Upper lobe of left lung (tissue), 6 donors: ENCODE measurements around the gene OR56A1. TPM values are rescaled to one million over a fixed set of nuclear protein-coding genes. Genes with fewer than 3 reads are reported as not detected.

Experiments
- ATAC-seq, 2 donors: fragments of 200-7000 bp; cut with Tn5 transposase; one replicate each; pipeline ENCODE4 v1.9.1; 2022; ENCODE audit warnings: mild to moderate bottlenecking in 2 of 2, moderate library complexity in 2 of 2; ENCODE audit not compliant: low FRiP score in 2 of 2
- DNase-seq, 2 donors: peaks; one replicate each; pipeline ENCODE4 v3.0.0-alpha.2; 2019 to 2020
- H3K27ac ChIP-seq, 4 donors: fragments of 200-600 bp; sonication (generic); one replicate each; pipeline ENCODE4 v1.5.1; 2016 to 2019
- H3K27me3 ChIP-seq, 4 donors: fragments of 200-600 bp; sonication (generic); one replicate each; pipeline ENCODE4 v1.5.1; 2017 to 2019
- H3K36me3 ChIP-seq, 4 donors: fragments of 200-600 bp; sonication (generic); one replicate each; pipeline ENCODE4 v1.5.1; 2016 to 2019
- H3K4me1 ChIP-seq, 4 donors: fragments of 200-600 bp; sonication (generic); one replicate each; pipeline ENCODE4 v1.5.1; 2018 to 2019
- H3K4me3 ChIP-seq, 4 donors: fragments of 200-600 bp; sonication (generic); one replicate each; pipeline ENCODE4 v1.5.1; 2017 to 2019; ENCODE audit warnings: mild to moderate bottlenecking in 2 of 4, moderate library complexity in 1 of 4
- H3K9me3 ChIP-seq, 4 donors: fragments of 200-600 bp; sonication (generic); one replicate each; pipeline ENCODE4 v1.5.1; 2018 to 2019
- EP300 ChIP-seq, 4 donors: sonication (generic); formaldehyde crosslinking; IDR thresholded peaks; one replicate each; pipeline ENCODE4 v1.5.1; 2017; ENCODE audit warnings: antibody characterized with exemption in 4 of 4, control low read depth in 2 of 4
- POLR2A ChIP-seq, 4 donors: fragments of 450-650 bp; IDR thresholded peaks; one replicate each; pipeline ENCODE4 v1.5.1; 2016 to 2017; ENCODE audit warnings: antibody characterized with exemption in 4 of 4, mild to moderate bottlenecking in 2 of 4
- POLR2AphosphoS5 ChIP-seq, 2 donors: sonication (generic); formaldehyde crosslinking; IDR thresholded peaks; one replicate each; pipeline ENCODE4 v1.5.1; 2017; ENCODE audit warnings: antibody characterized with exemption in 2 of 2
- WGBS, 2 donors: methylation state at CpG; one replicate each; pipeline ENCODE4 v1.1.5; 2017 to 2018; 5-methylcytosine and 5-hydroxymethylcytosine counted together
- total RNA-seq, 6 donors: library from RNA; depleted of rRNA in 4 of 6; stranded (reverse); fragments of >200 nt in 4 of 6; gene quantifications; one replicate each; pipeline versions ENCODE4 v1.1.0 to v1.2.1, GENCODE V29; 2016 to 2021
- TF ChIP-seq, protein P1 (sequence below), 6 experiments: fragments of 450-650 bp in 4 of 6; fragments of 200-600 bp in 2 of 6; sonication (generic) in 2 of 6; IDR thresholded peaks; one replicate each; pipeline ENCODE4 v1.5.1; 2016 to 2019; ENCODE audit warnings: antibody characterized with exemption in 6 of 6
- donor health status: DM: no; HTN: no; CAD: no; lungs with moderate emphysema.
- donor health status: DM: no; HTN: yes; CAD: no; lungs with severe emphysema.

Gene OR56A1
- total RNA-seq, 6 donors from 2014 or later: 0.15 TPM; not detected in 5

DNA sequence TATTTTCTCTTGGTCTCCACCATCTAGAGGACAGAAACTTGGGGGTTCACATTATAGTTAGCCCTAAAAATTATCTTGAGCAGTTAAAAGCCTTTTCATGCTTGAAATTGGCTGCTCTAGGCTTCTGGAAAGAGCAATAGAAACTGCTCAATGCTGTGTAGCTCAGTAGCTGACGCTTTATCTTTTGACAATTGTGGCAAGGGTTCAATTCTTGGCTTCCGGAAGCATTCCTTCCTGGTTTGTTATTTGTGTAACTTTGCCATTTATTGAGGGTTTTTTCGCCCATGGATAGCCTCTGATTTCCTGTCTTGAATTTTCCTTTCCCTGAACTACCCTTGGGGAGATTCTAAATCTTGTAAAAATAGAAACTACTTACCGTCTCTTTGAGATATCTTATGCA lies 10.3 kb upstream of the OR56A1 start:
- Histone ChIP-seq H3K27ac (no peak overlapping the region), H3K4me1 (no peaks in the 10 kb centered on the region), H3K4me3 (no peak overlapping the region), H3K9me3 (no peaks in the 10 kb centered on the region), H3K27me3 (no peaks in the 10 kb centered on the region), H3K36me3 (no peaks in the 10 kb centered on the region)
- DNase-seq: no peak
- no peak for ATAC-seq
- 37 to 48% methylated on average over 4 of the region's 4 CpGs for WGBS, 2 donors
- TF ChIP-seq POLR2A (IDR thresholded peaks at IDR 0.05) (no peak), POLR2AphosphoS5 (IDR thresholded peaks at IDR 0.05) (no peak), EP300 (IDR thresholded peaks at IDR 0.05) (no peak)
- TF ChIP-seq, protein P1, sequence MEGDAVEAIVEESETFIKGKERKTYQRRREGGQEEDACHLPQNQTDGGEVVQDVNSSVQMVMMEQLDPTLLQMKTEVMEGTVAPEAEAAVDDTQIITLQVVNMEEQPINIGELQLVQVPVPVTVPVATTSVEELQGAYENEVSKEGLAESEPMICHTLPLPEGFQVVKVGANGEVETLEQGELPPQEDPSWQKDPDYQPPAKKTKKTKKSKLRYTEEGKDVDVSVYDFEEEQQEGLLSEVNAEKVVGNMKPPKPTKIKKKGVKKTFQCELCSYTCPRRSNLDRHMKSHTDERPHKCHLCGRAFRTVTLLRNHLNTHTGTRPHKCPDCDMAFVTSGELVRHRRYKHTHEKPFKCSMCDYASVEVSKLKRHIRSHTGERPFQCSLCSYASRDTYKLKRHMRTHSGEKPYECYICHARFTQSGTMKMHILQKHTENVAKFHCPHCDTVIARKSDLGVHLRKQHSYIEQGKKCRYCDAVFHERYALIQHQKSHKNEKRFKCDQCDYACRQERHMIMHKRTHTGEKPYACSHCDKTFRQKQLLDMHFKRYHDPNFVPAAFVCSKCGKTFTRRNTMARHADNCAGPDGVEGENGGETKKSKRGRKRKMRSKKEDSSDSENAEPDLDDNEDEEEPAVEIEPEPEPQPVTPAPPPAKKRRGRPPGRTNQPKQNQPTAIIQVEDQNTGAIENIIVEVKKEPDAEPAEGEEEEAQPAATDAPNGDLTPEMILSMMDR (IDR thresholded peaks at IDR 0.05): no peak

DNA sequence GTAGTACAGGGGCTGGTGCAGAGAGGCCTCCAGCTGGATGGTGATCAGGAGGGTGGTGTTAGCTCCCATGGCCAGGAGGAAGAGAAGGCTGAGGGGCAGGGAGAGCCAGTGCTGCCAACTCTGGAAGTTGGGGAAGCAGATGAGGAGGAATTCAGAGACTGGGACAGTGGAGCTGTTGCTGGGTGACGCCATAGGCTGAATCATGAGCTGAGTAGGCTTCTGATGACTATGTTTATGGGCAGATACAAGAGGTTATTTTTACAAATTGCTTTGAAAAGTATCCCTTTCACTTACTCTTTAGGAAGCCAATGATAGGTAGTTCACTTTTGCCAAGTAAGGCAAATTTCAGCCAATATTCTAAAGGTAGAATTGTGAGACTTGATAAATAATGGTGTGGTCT lies 3.1 kb downstream of the OR56A1 start:
- TF ChIP-seq POLR2AphosphoS5 (IDR thresholded peaks at IDR 0.05) (no peak), EP300 (IDR thresholded peaks at IDR 0.05) (no peak), POLR2A (IDR thresholded peaks at IDR 0.05) (no peak)
- TF ChIP-seq, protein P1 (IDR thresholded peaks at IDR 0.05): no peak
- no peaks in the 10 kb centered on the region for H3K4me1 ChIP-seq
- H3K36me3 ChIP-seq: no peaks in the 10 kb centered on the region
- H3K27me3 ChIP-seq: no peaks in the 10 kb centered on the region
- WGBS, 2 donors: 95 to 100% methylated on average over 1 of the region's 1 CpG
- ATAC-seq (no peak), DNase-seq (no peak)
- no peak overlapping the region for H3K4me3 ChIP-seq
- no peaks in the 10 kb centered on the region for H3K9me3 ChIP-seq
- no peak overlapping the region for H3K27ac ChIP-seq

DNA sequence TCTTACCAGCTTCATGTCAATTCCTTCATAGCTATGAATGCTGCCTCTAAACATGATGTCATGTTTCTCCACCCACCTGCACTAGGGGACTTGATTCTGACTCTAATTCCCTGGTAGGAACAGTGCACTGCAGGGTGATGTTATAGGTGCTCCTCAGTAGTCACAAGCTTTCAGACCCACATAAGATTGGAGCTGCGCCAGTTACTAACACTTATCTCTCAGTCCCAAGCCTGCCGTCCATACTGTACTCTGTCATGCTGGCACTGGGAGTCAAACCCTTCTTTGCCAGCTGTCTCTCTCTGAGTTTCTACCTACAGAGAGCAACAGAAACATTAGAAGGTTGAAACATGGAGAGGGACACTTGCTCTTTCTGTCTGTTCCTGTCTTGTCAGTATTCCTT lies 5.5 kb downstream of the OR56A1 start:
- H3K27me3 ChIP-seq: no peaks in the 10 kb centered on the region
- H3K9me3 ChIP-seq: no peaks in the 10 kb centered on the region
- no peak for TF ChIP-seq POLR2AphosphoS5 (IDR thresholded peaks at IDR 0.05)
- TF ChIP-seq, protein P1 (IDR thresholded peaks at IDR 0.05): no peak
- no peak for TF ChIP-seq POLR2A (IDR thresholded peaks at IDR 0.05)
- no peak for TF ChIP-seq EP300 (IDR thresholded peaks at IDR 0.05)
- ATAC-seq (peak in 1 of 2 donors; percentile 49), DNase-seq (no peak)
- H3K4me3 ChIP-seq: no peak overlapping the region
- no peak overlapping the region for H3K27ac ChIP-seq
- WGBS, 2 donors: 67 to 73% methylated on average over 2 of the region's 2 CpGs
- H3K36me3 ChIP-seq: no peaks in the 10 kb centered on the region
- H3K4me1 ChIP-seq: no peaks in the 10 kb centered on the region

DNA sequence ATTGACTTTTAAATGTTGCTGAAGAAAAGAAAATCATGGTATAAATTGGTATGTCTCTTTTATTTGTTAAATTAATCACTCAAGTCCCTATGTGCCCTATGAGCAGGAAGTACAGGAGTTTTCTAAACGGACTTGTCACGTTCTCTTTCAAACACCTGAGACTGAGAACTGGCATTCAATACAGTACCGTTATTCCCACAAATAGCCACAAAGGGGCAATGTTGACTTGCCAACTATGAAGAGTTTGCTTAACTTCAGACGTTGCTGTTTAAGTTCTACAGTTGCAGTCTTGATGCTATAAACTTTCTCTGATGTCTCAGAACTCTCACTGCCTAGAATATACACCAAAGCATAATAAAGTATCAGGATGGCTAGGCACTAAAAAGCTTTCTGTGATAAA lies 7.6 kb downstream of the OR56A1 start:
- ATAC-seq (peak in 1 of 2 donors; percentile 70), DNase-seq (no peak)
- 0% methylated on average over 4 of the region's 4 CpGs for WGBS, 2 donors
- H3K4me3 ChIP-seq: no peak overlapping the region
- no peaks in the 10 kb centered on the region for H3K9me3 ChIP-seq
- TF ChIP-seq POLR2AphosphoS5 (IDR thresholded peaks at IDR 0.05) (no peak), POLR2A (IDR thresholded peaks at IDR 0.05) (no peak), EP300 (IDR thresholded peaks at IDR 0.05) (no peak)
- TF ChIP-seq, protein P1 (IDR thresholded peaks at IDR 0.05): peak; percentile 44 to 65 (median 54)
- H3K36me3 ChIP-seq: no peaks in the 10 kb centered on the region
- no peak overlapping the region for H3K27ac ChIP-seq
- no peaks in the 10 kb centered on the region for H3K4me1 ChIP-seq
- no peaks in the 10 kb centered on the region for H3K27me3 ChIP-seq

DNA sequence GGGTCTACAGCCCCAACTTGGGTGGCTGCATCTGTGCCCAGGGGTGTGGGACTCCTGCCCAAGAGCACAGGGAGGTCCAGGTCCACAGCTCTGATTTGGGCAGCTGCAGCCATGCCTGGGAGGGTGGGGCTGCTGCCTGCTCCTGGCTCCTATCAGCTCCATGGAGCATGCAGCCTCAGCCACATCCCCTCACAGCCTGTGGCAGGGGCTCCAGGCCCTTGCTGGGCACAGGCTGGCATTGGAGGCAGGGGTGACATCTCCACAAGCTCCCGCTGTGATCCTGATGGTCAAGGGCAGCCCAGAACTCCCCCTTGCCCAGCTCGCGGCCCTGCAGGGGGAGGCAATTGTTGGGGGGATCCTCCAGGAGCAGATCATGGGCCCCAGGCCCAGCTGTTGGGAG lies 17.5 kb downstream of the OR56A1 start:
- 100% methylated on average over 3 of the region's 3 CpGs; no CpG with 5 or more reads in 1 of the 2 donors for WGBS, 2 donors
- no peak for ATAC-seq

More for the DNA sequence above, 17.5 kb downstream of the OR56A1 start:
- TF ChIP-seq, protein P1 (IDR thresholded peaks at IDR 0.05): no peak
- TF ChIP-seq POLR2AphosphoS5 (IDR thresholded peaks at IDR 0.05) (no peak), POLR2A (IDR thresholded peaks at IDR 0.05) (no peak), EP300 (IDR thresholded peaks at IDR 0.05) (no peak)
- Histone ChIP-seq H3K4me3 (no peak overlapping the region), H3K4me1 (no peaks in the 10 kb centered on the region), H3K9me3 (peaks cover 0 to 4% (median 0%) of the 10 kb centered on the region in 4 donors), H3K27ac (no peak overlapping the region), H3K27me3 (no peaks in the 10 kb centered on the region), H3K36me3 (no peaks in the 10 kb centered on the region)
- DNase-seq: peak in 1 of 2 donors; percentile 42
